Ovary (tissue), 9 donors: ENCODE results near the gene TRIM33. TPM values are rescaled to one million over a fixed set of nuclear protein-coding genes. Genes with fewer than 3 reads are reported as not detected.
"Not testable (repeated sequence)": the region's sequence is repeated elsewhere in the genome, so short reads cannot be mapped to it uniquely, and the experiment has no call there.

Experiments used
- DNase-seq, 5 donors: peaks; one replicate each; pipeline ENCODE4 v3.0.0-alpha.2; 2019 to 2020
- H3K27ac ChIP-seq, 2 donors: fragments of 200-600 bp; one replicate each; pipeline versions ENCODE4 v1.5.1 to v1.8.0; 2019 to 2022
- H3K27me3 ChIP-seq: fragments of 200-600 bp; one replicate; pipeline ENCODE4 v1.8.0; 2022
- H3K36me3 ChIP-seq: fragments of 200-600 bp; sonication (generic); one replicate; pipeline ENCODE4 v1.5.1; 2019
- H3K4me1 ChIP-seq: one replicate; pipeline ENCODE4 v1.8.1; 2013; ENCODE audit warnings: mild to moderate bottlenecking, moderate library complexity; ENCODE audit not compliant: insufficient read depth
- H3K4me3 ChIP-seq: fragments of 200-600 bp; sonication (generic); one replicate; pipeline ENCODE4 v1.5.1; 2017
- H3K9me3 ChIP-seq, 2 donors: fragments of 200-600 bp in 1 of 2; sonication (generic) in 1 of 2; one replicate each; pipeline versions ENCODE4 v1.5.1 to v1.8.1; 2013 to 2019; ENCODE audit warnings: mild to moderate bottlenecking in 1 of 2, moderate library complexity in 1 of 2
- EP300 ChIP-seq: sonication (generic); formaldehyde crosslinking; IDR thresholded peaks from one replicate; pipeline ENCODE4 v1.6.1; 2017; ENCODE audit warnings: antibody characterized with exemption
- POLR2A ChIP-seq: fragments of 450-650 bp; IDR thresholded peaks from one replicate; pipeline ENCODE4 v1.6.1; 2017; ENCODE audit warnings: antibody characterized with exemption, mild to moderate bottlenecking, moderate library complexity
- WGBS, 3 donors: extraction: QIAGEN DNeasy Blood & Tissue Kit in 1 of 3; methylation state at CpG; one replicate each; pipeline versions ENCODE4 v1.1.5 to v1.1.7; 2013 to 2017; 5-methylcytosine and 5-hydroxymethylcytosine counted together
- intact Hi-C, 4 donors: fragments of 100-400 bp; cut with DNase I; formaldehyde crosslinking; loops; one replicate each; pipeline versions ENCODE4 v1.11.0 to v1.15.1; 2022 to 2023
- polyA plus RNA-seq, 2 donors: library from polyadenylated mRNA; stranded (reverse); fragments of 200-250 nt in 1 of 2; fragments of 350-450 nt in 1 of 2; fragmentation: Illumina TruSeq in 1 of 2; extraction: RNeasy Lipid Tissue Mini Kit (QIAGEN cat#74804) in 1 of 2; gene quantifications; one replicate each; pipeline ENCODE4 v1.2.3, GENCODE V29; 2013 to 2014
- total RNA-seq, 7 donors: library from RNA; depleted of rRNA in 2 of 7; stranded (reverse); fragments of >200 nt in 2 of 7; fragmentation: NEBNext Ultra II Directional in 3 of 7; extraction: Animal tissue kit (Norgen Biotek cat#: 25700) in 3 of 7; gene quantifications; one replicate each; pipeline versions ENCODE4 v1.1.0 to v1.2.4, GENCODE V29; 2016 to 2023
- TF ChIP-seq, protein P1 (sequence below), 3 donors: fragments of 450-650 bp in 2 of 3; fragments of 200-600 bp in 1 of 3; IDR thresholded peaks; one replicate each; pipeline versions ENCODE4 v1.5.1 to v1.8.0; 2016 to 2022; ENCODE audit warnings: antibody characterized with exemption in 3 of 3, mild to moderate bottlenecking in 1 of 3
- donor health status: DM: no; HTN: no; CAD: no; lungs with moderate emphysema.
- donor health status: DM: no; HTN: no; CAD: no.
- donor health status: Bipolar disorder and iron deficiency.
- donor health status: DM: yes; HTN: yes; CAD: no.
- donor health status: DM: no; HTN: no; CAD: no.
- donor health status: DM: yes; HTN: yes; CAD: no.

Gene TRIM33
- total and polyA plus RNA-seq, 9 donors, result 11.1 to 49.6 (median 38.3) TPM

DNA sequence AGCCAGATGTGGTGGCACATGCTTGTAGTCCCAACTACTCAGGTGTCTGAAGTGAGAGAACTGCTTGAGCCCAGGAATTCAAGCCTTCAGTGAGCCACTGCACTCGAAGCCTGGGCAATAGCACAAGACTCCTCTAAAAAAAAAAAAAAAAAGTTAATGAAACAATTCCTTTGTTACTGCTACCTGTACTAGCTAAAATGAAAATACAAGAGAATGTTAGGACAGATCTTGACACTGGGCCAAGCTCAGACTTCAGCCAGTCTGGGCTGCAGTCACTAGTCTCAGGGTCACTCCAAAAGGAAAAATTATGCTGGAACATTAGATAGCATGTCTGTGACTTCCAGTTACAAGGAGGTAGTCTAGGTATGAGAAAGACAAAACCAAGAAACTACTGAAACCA lies 56.5 kb downstream of the TRIM33 start:
- TF ChIP-seq EP300, result no peak
- TF ChIP-seq, protein P1, sequence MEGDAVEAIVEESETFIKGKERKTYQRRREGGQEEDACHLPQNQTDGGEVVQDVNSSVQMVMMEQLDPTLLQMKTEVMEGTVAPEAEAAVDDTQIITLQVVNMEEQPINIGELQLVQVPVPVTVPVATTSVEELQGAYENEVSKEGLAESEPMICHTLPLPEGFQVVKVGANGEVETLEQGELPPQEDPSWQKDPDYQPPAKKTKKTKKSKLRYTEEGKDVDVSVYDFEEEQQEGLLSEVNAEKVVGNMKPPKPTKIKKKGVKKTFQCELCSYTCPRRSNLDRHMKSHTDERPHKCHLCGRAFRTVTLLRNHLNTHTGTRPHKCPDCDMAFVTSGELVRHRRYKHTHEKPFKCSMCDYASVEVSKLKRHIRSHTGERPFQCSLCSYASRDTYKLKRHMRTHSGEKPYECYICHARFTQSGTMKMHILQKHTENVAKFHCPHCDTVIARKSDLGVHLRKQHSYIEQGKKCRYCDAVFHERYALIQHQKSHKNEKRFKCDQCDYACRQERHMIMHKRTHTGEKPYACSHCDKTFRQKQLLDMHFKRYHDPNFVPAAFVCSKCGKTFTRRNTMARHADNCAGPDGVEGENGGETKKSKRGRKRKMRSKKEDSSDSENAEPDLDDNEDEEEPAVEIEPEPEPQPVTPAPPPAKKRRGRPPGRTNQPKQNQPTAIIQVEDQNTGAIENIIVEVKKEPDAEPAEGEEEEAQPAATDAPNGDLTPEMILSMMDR (IDR thresholded peaks at IDR 0.05), result no peak
- TF ChIP-seq POLR2A, result no peak
- WGBS, 3 donors, result 95 to 100% (median 97%) methylated on average over 1 of the region's 1 CpG
- H3K36me3 ChIP-seq, result no peaks in the 10 kb centered on the region
- no peaks in the 10 kb centered on the region for H3K9me3 ChIP-seq
- H3K27me3 ChIP-seq, result no peaks in the 10 kb centered on the region
- no peaks in the 10 kb centered on the region for H3K4me1 ChIP-seq
- H3K27ac ChIP-seq, result no peak overlapping the region
- no peak overlapping the region for H3K4me3 ChIP-seq
- intact Hi-C loops, result no loop called here
- DNase-seq, result no peak

DNA sequence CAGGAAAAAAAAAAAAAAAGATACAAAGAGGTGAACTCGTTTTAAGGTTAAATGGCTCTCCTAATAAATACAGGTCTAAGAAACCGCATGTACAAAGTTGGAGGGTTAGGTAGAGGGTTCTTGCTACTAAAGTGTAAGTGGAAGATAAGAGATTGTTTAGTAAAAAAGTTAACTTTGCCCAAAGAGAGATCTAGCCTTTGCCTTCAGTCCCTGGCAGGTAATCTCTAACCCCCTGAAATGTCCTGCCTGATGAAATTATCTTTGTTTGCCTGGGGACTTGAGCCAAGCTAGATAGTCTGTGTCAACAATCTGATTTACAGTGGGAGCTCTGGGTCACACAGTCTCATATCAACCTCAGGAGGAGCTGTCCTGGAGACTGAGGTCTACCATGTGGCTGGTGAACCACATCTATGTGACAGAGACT lies 57.6 kb downstream of the TRIM33 start:
- intact Hi-C loops, result no loop called here
- TF ChIP-seq EP300, result no peak
- TF ChIP-seq, protein P1 (IDR thresholded peaks at IDR 0.05), result no peak
- TF ChIP-seq POLR2A, result no peak
- Histone ChIP-seq H3K36me3 (no peaks in the 10 kb centered on the region), H3K27me3 (no peaks in the 10 kb centered on the region), H3K27ac (no peak overlapping the region), H3K4me1 (no peaks in the 10 kb centered on the region), H3K4me3 (no peak overlapping the region), H3K9me3 (no peaks in the 10 kb centered on the region)
- 79 to 86% (median 86%) methylated on average over 2 of the region's 2 CpGs for WGBS, 3 donors
- no peak for DNase-seq

DNA sequence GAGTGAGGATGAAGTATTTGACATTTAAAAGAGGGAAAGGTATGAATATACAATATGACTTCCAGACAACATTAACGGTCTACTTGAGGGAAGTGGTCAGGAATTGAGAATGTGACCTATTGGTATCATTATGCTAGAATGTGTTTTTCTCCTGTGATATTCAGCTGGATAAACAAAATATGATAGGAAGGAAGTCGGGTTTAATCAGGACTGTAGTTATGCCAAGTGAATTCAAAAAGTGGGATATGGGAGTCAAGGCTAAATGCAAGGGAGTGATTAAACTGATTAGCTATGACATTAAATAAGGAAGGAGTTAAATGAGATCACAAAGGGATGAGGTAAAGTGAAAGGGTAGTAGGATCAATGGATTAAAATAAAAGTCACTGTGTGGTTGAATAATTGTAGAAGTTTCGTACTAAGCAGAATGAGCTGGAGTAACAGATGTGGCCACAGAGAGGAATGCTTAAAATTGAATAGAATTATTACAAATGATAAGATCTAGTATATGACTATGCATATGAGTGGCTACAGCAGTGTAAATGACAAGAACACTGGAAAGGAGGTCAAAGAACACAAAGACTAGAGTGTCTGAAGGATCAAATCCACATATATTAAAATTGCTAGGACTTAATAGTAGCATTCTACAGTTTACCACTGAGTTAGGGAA lies 62.5 kb downstream of the TRIM33 start:
- intact Hi-C loops, result no loop called here
- Histone ChIP-seq H3K36me3 (no peaks in the 10 kb centered on the region), H3K27ac (no peak overlapping the region), H3K4me1 (no peaks in the 10 kb centered on the region), H3K27me3 (no peaks in the 10 kb centered on the region), H3K9me3 (no peaks in the 10 kb centered on the region), H3K4me3 (no peak overlapping the region)
- WGBS, 3 donors, result 74 to 85% (median 77%) methylated on average over 3 of the region's 3 CpGs
- TF ChIP-seq, protein P1 (IDR thresholded peaks at IDR 0.05), result no peak
- TF ChIP-seq EP300 (no peak), POLR2A (no peak)
- no peak for DNase-seq

DNA sequence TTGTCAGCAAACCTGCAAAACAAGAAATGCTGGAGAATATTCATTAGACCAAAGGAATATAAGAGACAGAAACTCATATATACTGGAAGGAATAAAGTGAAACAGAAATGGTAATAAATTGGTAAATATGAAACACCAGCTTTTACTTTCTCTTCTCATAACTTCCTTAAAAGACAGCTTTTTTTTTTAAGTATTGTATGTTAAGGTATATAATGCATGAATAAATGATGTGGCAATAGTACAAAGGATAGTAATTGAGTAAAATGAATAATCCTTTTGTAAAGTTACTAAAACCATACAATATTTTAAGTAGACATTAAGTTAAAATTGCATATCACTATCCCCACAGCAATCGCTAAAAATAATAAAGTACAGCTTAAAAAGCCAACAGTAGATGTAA lies 64.8 kb downstream of the TRIM33 start:
- no peak overlapping the region for H3K4me3 ChIP-seq
- DNase-seq, result no peak
- no peaks in the 10 kb centered on the region for H3K27me3 ChIP-seq
- H3K27ac ChIP-seq, result no peak overlapping the region
- no peaks in the 10 kb centered on the region for H3K9me3 ChIP-seq
- intact Hi-C loops, result no loop called here
- WGBS, 3 donors, result 89 to 96% (median 91%) methylated on average over 1 of the region's 1 CpG
- no peaks in the 10 kb centered on the region for H3K4me1 ChIP-seq
- H3K36me3 ChIP-seq, result no peaks in the 10 kb centered on the region
- TF ChIP-seq POLR2A (no peak), EP300 (no peak)
- TF ChIP-seq, protein P1 (IDR thresholded peaks at IDR 0.05), result no peak

DNA sequence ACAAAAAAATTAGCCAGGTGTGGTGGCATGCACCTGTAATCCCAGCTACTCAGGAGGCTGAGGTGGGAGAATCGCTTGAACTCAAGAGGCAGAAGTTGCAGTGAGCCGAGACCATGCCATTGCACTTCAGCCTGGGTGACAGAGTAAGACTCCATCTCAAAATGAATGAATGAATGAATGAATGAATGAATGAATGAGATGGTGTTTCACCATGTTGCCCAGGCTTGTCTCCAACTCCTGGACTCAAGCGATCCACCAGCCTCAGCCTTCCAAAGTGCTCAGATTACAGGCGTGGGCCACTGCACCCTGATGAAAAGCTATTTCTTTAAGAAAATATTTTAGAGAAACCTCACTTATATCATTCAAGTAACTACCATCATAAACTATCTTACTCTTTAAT lies 67.8 kb downstream of the TRIM33 start:
- H3K27me3 ChIP-seq, intact Hi-C loops, H3K36me3 ChIP-seq, H3K4me3 ChIP-seq, H3K9me3 ChIP-seq, H3K27ac ChIP-seq, H3K4me1 ChIP-seq, DNase-seq: not testable (repeated sequence)
- 97 to 98% (median 97%) methylated on average over 4 of the region's 4 CpGs for WGBS, 3 donors
